Natural killer cell treated with Interleukin-12 subunit alpha and Interleukin-12 subunit beta and Interleukin-15 and Interleukin-18, amount 100 ng/mL, for 72 hours (primary cell): Measurements from ENCODE around the gene TYRO3. TPM values are rescaled to one million over a fixed set of nuclear protein-coding genes. Genes with fewer than 3 reads are reported as not detected.
"Not testable (repeated sequence)": the region's sequence is repeated elsewhere in the genome, so short reads cannot be mapped to it uniquely, and the experiment has no call there.

Source experiments
- ATAC-seq, 2 donors: fragments of 150-1000 bp; cut with Tn5 transposase in 1 of 2; sonication (Bioruptor Pico), chemical (Tn5 transposase) in 1 of 2; 2 replicates each; pipeline ENCODE4 v1.10.0; 2021
- DNase-seq: peaks from one replicate; pipeline ENCODE4 v3.0.0; 2022; ENCODE audit warnings: low spot score
- H3K27ac Mint-ChIP-seq, 2 donors: 1 replicate in 1 of 2; 2 replicates in 1 of 2; pipeline ENCODE4 v1.8.0; 2022; ENCODE audit warnings: mixed read lengths in 2 of 2, mild to moderate bottlenecking in 1 of 2, moderate library complexity in 1 of 2
- H3K27me3 Mint-ChIP-seq, 2 donors: 1 replicate in 1 of 2; 2 replicates in 1 of 2; pipeline ENCODE4 v1.8.0; 2022; ENCODE audit warnings: mixed read lengths in 2 of 2
- H3K36me3 Mint-ChIP-seq: one replicate; pipeline ENCODE4 v1.8.0; 2022; ENCODE audit warnings: mixed read lengths
- H3K4me1 Mint-ChIP-seq, 2 donors: 1 replicate in 1 of 2; 2 replicates in 1 of 2; pipeline ENCODE4 v1.8.0; 2022; ENCODE audit warnings: low read depth in 2 of 2, mixed read lengths in 2 of 2, mild to moderate bottlenecking in 1 of 2
- H3K4me3 Mint-ChIP-seq: one replicate; pipeline ENCODE4 v1.8.0; 2022; ENCODE audit warnings: mixed read lengths
- H3K9me3 Mint-ChIP-seq: 2 replicates; pipeline ENCODE4 v1.8.0; 2022; ENCODE audit warnings: mixed read lengths
- total RNA-seq, 2 donors: library from RNA; stranded (reverse); gene quantifications; one replicate each; pipeline ENCODE4 v1.2.3, GENCODE V29; 2022

The TYRO3 gene
- total RNA-seq, 2 donors from 2014 or later = 0.36 to 0.86 TPM

DNA sequence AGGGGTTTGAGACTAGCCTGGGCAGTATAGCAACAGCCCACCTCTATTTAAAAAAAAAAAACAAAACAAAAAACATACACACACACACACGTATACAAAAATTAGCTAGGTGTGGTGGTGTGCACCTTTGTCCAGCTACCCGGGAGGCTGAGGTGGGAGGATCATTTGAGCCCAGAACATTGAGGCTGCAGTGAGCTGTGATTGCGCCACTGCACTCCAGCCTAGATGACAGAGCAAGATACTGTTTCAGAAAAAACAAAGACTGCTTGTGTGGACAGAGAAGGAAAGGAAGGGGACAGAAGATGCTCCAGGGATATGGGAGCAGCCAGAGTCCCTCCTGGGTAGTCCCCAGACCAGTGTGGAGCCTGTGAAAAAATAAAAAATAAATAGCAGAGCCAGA is 12.9 kb downstream of the TYRO3 start:
- ATAC-seq (no peak), DNase-seq (no peak)
- Mint-ChIP-seq H3K27me3 (no peaks in the 10 kb centered on the region), H3K4me3 (no peak overlapping the region), H3K9me3 (no peaks in the 10 kb centered on the region), H3K4me1 (no peaks in the 10 kb centered on the region), H3K36me3 (no peaks in the 10 kb centered on the region), H3K27ac (no peak overlapping the region)

GRCh38 chr15:41572866-41573265 is 13.9 kb downstream of the TYRO3 start:
- Mint-ChIP-seq H3K4me3 (no peak overlapping the region), H3K27ac (no peak overlapping the region), H3K9me3 (no peaks in the 10 kb centered on the region), H3K36me3 (no peaks in the 10 kb centered on the region), H3K27me3 (no peaks in the 10 kb centered on the region), H3K4me1 (no peaks in the 10 kb centered on the region)
- no peak for ATAC-seq
- no peak for DNase-seq

DNA sequence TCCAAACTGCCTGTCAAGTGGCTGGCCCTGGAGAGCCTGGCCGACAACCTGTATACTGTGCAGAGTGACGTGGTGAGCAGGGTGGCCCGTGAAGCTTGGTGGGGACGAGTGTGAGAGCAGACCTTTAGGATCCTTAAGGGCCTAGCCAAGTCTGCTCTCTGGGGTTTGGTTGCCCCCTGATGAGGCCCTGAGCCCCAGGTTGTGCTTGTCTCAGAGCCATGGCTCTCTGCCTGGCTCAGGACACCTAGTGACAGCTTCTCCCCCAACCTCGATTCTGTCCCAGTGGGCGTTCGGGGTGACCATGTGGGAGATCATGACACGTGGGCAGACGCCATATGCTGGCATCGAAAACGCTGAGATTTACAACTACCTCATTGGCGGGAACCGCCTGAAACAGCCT is 14.4 kb downstream of the TYRO3 start:
- H3K27me3 Mint-ChIP-seq = no peaks in the 10 kb centered on the region
- H3K27ac Mint-ChIP-seq = no peak overlapping the region
- ATAC-seq = peak; percentile 22 to 37

GRCh38 chr15:41574158-41574557 is 15.1 kb downstream of the TYRO3 start:
- Mint-ChIP-seq H3K27ac (no peak overlapping the region), H3K4me1 (no peaks in the 10 kb centered on the region), H3K36me3 (no peaks in the 10 kb centered on the region), H3K27me3 (no peaks in the 10 kb centered on the region), H3K9me3 (no peaks in the 10 kb centered on the region), H3K4me3 (no peak overlapping the region)
- DNase-seq (no peak), ATAC-seq (no peak)

More for the DNA sequence above, 14.4 kb downstream of the TYRO3 start:
- H3K4me1 Mint-ChIP-seq = no peaks in the 10 kb centered on the region
- peak; percentile 45 for DNase-seq
- no peak overlapping the region for H3K4me3 Mint-ChIP-seq
- no peaks in the 10 kb centered on the region for H3K9me3 Mint-ChIP-seq
- H3K36me3 Mint-ChIP-seq = no peaks in the 10 kb centered on the region

DNA sequence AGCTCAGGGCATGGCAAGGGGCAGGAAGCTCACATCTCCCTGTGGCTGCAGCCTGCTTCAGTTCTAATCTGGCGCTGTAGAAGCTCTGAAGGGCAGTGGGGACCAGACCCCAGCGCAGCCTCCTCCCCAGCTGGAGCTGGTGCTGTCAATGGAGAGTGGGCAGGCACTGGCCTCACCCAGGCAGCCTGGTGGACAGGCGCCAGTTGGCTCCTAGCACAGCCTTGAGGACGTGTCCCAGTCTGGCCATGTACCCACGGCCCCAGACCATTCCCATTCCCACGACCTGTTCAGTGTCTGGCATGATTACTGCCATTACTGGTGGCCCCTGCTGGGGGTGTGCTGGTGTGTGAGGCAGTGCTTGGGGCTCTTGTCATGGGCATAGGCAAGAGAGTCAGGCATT is 16.3 kb downstream of the TYRO3 start:
- H3K36me3 Mint-ChIP-seq = no peaks in the 10 kb centered on the region
- H3K27ac Mint-ChIP-seq = no peak overlapping the region
- no peak for ATAC-seq
- no peaks in the 10 kb centered on the region for H3K4me1 Mint-ChIP-seq
- no peak overlapping the region for H3K4me3 Mint-ChIP-seq
- H3K27me3 Mint-ChIP-seq = no peaks in the 10 kb centered on the region
- no peak for DNase-seq
- no peaks in the 10 kb centered on the region for H3K9me3 Mint-ChIP-seq

DNA sequence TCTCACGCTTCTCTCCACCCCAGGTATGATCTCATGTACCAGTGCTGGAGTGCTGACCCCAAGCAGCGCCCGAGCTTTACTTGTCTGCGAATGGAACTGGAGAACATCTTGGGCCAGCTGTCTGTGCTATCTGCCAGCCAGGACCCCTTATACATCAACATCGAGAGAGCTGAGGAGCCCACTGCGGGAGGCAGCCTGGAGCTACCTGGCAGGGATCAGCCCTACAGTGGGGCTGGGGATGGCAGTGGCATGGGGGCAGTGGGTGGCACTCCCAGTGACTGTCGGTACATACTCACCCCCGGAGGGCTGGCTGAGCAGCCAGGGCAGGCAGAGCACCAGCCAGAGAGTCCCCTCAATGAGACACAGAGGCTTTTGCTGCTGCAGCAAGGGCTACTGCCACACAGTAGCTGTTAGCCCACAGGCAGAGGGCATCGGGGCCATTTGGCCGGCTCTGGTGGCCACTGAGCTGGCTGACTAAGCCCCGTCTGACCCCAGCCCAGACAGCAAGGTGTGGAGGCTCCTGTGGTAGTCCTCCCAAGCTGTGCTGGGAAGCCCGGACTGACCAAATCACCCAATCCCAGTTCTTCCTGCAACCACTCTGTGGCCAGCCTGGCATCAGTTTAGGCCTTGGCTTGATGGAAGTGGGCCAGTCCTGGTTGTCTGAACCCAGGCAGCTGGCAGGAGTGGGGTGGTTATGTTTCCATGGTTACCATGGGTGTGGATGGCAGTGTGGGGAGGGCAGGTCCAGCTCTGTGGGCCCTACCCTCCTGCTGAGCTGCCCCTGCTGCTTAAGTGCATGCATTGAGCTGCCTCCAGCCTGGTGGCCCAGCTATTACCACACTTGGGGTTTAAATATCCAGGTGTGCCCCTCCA is 19.1 kb downstream of the TYRO3 start:
- H3K4me3 Mint-ChIP-seq = no peak overlapping the region
- H3K36me3 Mint-ChIP-seq = no peaks in the 10 kb centered on the region
- no peak for DNase-seq
- peaks cover 0 to under 1% of the 10 kb centered on the region in 2 donors for H3K27me3 Mint-ChIP-seq
- peak; percentile 17 to 58 for ATAC-seq
- H3K4me1 Mint-ChIP-seq = no peaks in the 10 kb centered on the region
- no peak overlapping the region for H3K27ac Mint-ChIP-seq
- H3K9me3 Mint-ChIP-seq = no peaks in the 10 kb centered on the region

DNA sequence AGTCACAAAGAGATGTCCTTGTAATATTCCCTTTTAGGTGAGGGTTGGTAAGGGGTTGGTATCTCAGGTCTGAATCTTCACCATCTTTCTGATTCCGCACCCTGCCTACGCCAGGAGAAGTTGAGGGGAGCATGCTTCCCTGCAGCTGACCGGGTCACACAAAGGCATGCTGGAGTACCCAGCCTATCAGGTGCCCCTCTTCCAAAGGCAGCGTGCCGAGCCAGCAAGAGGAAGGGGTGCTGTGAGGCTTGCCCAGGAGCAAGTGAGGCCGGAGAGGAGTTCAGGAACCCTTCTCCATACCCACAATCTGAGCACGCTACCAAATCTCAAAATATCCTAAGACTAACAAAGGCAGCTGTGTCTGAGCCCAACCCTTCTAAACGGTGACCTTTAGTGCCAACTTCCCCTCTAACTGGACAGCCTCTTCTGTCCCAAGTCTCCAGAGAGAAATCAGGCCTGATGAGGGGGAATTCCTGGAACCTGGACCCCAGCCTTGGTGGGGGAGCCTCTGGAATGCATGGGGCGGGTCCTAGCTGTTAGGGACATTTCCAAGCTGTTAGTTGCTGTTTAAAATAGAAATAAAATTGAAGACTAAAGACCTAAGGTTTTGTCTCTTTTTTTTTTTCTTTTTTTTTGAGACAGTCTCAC is 19.8 kb downstream of the TYRO3 start:
- no peaks in the 10 kb centered on the region for H3K9me3 Mint-ChIP-seq
- peak in 1 of 2 donors; percentile 44 for ATAC-seq
- peaks cover 0 to 7% of the 10 kb centered on the region in 2 donors for H3K27me3 Mint-ChIP-seq
- no peaks in the 10 kb centered on the region for H3K4me1 Mint-ChIP-seq
- no peak for DNase-seq
- no peaks in the 10 kb centered on the region for H3K36me3 Mint-ChIP-seq
- H3K27ac Mint-ChIP-seq = no peak overlapping the region
- no peak overlapping the region for H3K4me3 Mint-ChIP-seq

DNA sequence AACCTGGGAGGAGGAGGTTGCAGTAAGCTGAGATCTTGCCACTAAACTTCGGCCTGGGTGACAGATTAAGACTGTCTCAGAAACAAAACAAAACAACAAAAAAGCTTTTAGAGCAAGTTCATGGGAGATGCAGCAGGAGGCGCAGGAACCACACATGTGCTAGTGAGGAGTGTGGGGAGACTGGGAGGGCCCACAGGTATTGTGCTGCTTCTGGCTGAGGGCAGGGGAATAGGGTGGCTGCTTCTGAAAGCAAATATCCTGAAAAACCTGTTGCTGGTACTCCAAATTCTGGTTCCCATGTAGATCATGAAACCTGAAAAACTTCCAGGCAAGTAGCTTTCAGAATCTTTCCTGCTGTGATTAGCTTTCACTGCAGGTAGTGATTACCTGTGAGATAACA is 22.1 kb downstream of the TYRO3 start:
- Mint-ChIP-seq H3K36me3 (no peaks in the 10 kb centered on the region), H3K27me3 (peaks cover 9 to 21% of the 10 kb centered on the region in 2 donors), H3K4me1 (peaks cover 0 to 5% of the 10 kb centered on the region in 2 donors), H3K9me3 (no peaks in the 10 kb centered on the region), H3K4me3 (no peak overlapping the region), H3K27ac (no peak overlapping the region)
- DNase-seq = no peak
- ATAC-seq = no peak

- H3K27ac Mint-ChIP-seq = no peak overlapping the region
- H3K36me3 Mint-ChIP-seq = no peaks in the 10 kb centered on the region
- DNase-seq (no peak), ATAC-seq (no peak)
- H3K4me3 Mint-ChIP-seq = no peak overlapping the region
- peaks cover 0 to 5% of the 10 kb centered on the region in 2 donors for H3K4me1 Mint-ChIP-seq
- H3K9me3 Mint-ChIP-seq = no peaks in the 10 kb centered on the region
- H3K27me3 Mint-ChIP-seq = peaks cover 19 to 32% of the 10 kb centered on the region in 2 donors
Measured at GRCh38 chr15:41583795-41584194, 24.8 kb downstream of the TYRO3 start.

DNA sequence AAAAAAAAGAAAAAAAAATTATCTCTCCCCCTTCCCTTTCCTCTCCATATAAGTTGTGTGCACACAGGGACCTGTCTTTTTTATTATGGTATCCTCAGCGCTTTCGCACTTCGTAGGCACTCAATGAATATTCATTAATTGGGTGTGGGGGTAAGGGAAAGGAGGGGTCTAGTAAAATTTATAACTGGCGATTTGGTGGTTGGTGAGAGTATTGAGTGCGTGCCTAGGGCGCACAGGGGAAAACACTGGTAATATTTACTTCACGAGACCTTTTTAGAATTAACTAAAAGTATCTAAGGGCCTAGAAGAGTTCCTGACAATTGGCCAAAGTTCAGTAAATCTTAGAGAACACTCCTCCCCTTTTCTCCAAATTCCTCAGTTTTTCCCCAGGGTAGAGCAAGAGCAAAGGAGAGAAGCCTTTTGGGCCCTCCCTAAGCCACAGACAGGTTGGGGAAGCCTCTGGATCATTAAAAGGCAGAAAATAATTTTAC is 25.7 kb downstream of the TYRO3 start:
- H3K27me3 Mint-ChIP-seq = peaks cover 19 to 32% of the 10 kb centered on the region in 2 donors
- no peak overlapping the region for H3K27ac Mint-ChIP-seq
- H3K9me3 Mint-ChIP-seq = no peaks in the 10 kb centered on the region
- no peak for DNase-seq
- H3K4me1 Mint-ChIP-seq = peaks cover 0 to 5% of the 10 kb centered on the region in 2 donors
- no peaks in the 10 kb centered on the region for H3K36me3 Mint-ChIP-seq
- no peak for ATAC-seq
- peak overlapping the region; percentile 58 for H3K4me3 Mint-ChIP-seq

- Mint-ChIP-seq H3K36me3 (no peaks in the 10 kb centered on the region), H3K27me3 (peaks cover 21 to 32% of the 10 kb centered on the region in 2 donors), H3K27ac (no peak overlapping the region), H3K4me3 (peak overlapping the region; percentile 58), H3K9me3 (no peaks in the 10 kb centered on the region), H3K4me1 (peaks cover 0 to 5% of the 10 kb centered on the region in 2 donors)
- DNase-seq = no peak
- peak; percentile 68 to 71 for ATAC-seq
Measured at GRCh38 chr15:41585127-41586047, 26.4 kb downstream of the TYRO3 start.

- not testable (repeated sequence) for H3K4me3 Mint-ChIP-seq, H3K36me3 Mint-ChIP-seq, H3K27ac Mint-ChIP-seq, DNase-seq, ATAC-seq, H3K9me3 Mint-ChIP-seq, H3K4me1 Mint-ChIP-seq
- H3K27me3 Mint-ChIP-seq = peaks cover 27 to 43% of the 10 kb centered on the region in 2 donors
Measured at GRCh38 chr15:41586531-41587282, 27.7 kb downstream of the TYRO3 start.

- not testable (repeated sequence) for ATAC-seq, DNase-seq, H3K36me3 Mint-ChIP-seq, H3K9me3 Mint-ChIP-seq, H3K27ac Mint-ChIP-seq, H3K4me3 Mint-ChIP-seq, H3K4me1 Mint-ChIP-seq
- peaks cover 35 to 47% of the 10 kb centered on the region in 2 donors for H3K27me3 Mint-ChIP-seq
Measured at GRCh38 chr15:41589018-41589417, 30.0 kb downstream of the TYRO3 start.
